Measurements from ENCODE around the gene GABRD.

Gene GABRD

GRCh38 chr1:2045468-2046173 lies 26.5 kb downstream of the GABRD start:
- no peak for DNase-seq (ENCODE audit: low spot score)
- ChIA-PET POLR2A (ENCODE audit: low non-redundant PET) (no interaction called here), CTCF (interaction anchor here (0.6 to 3.6 kb wide), 27 partner anchors 12 to 261 kb away, joined by 3 to 69 read pairs (median 5); partner anchors contain the start of gene GABRD)
- TF ChIP-seq CTCF (conservative IDR thresholded peaks at IDR 0.05; ENCODE audit: low read depth): no peak
- no peak overlapping the region for H3K27ac ChIP-seq

GRCh38 chr1:2046174-2046917 lies 27.2 kb downstream of the GABRD start:
- ChIA-PET POLR2A (ENCODE audit: low non-redundant PET) (no interaction called here), CTCF (interaction anchor here (0.6 to 3.6 kb wide), 9 partner anchors 13 to 264 kb away, joined by 3 to 69 read pairs (median 5); partner anchors contain the start of gene GABRD)
- H3K27ac ChIP-seq: no peak overlapping the region
- DNase-seq (ENCODE audit: low spot score): peak; percentile 43
- TF ChIP-seq CTCF (conservative IDR thresholded peaks at IDR 0.05; ENCODE audit: low read depth): peak; percentile 71

- ChIA-PET POLR2A (ENCODE audit: low non-redundant PET) (no interaction called here), CTCF (interaction anchor here (0.9 to 3.5 kb wide), 3 partner anchors 87 to 265 kb away, joined by 5 to 27 read pairs (median 5); no protein-coding TSS in a partner anchor)
- DNase-seq (ENCODE audit: low spot score): no peak
- TF ChIP-seq CTCF (conservative IDR thresholded peaks at IDR 0.05; ENCODE audit: low read depth): no peak
- no peak overlapping the region for H3K27ac ChIP-seq
Measured at GRCh38 chr1:2046953-2047748, 28.0 kb downstream of the GABRD start.

- no peak overlapping the region for H3K27ac ChIP-seq
- no peak for TF ChIP-seq CTCF (conservative IDR thresholded peaks at IDR 0.05; ENCODE audit: low read depth)
- ChIA-PET POLR2A (ENCODE audit: low non-redundant PET) (no interaction called here), CTCF (interaction anchor here (0.7 to 2.3 kb wide), 2 partner anchors 8 to 88 kb away, joined by 3 to 9 read pairs; no protein-coding TSS in a partner anchor)
- no peak for DNase-seq (ENCODE audit: low spot score)
Measured at GRCh38 chr1:2047749-2048729, 28.9 kb downstream of the GABRD start.

- peak; percentile 59 for DNase-seq (ENCODE audit: low spot score)
- H3K27ac ChIP-seq: peak overlapping the region; percentile 71
- ChIA-PET POLR2A (ENCODE audit: low non-redundant PET) (interaction anchor here (0.6 to 1.0 kb wide), 2 partner anchors 121 to 141 kb away, joined by 3 to 4 read pairs; no protein-coding TSS in a partner anchor), CTCF (interaction anchor here (0.5 to 2.3 kb wide), 8 partner anchors 9 to 143 kb away, joined by 3 to 9 read pairs (median 3); no protein-coding TSS in a partner anchor)
- TF ChIP-seq CTCF (conservative IDR thresholded peaks at IDR 0.05; ENCODE audit: low read depth): peak; percentile 49
Measured at GRCh38 chr1:2049225-2049717, 30.1 kb downstream of the GABRD start.
